Lung microvascular endothelial cell (primary cell): ENCODE data around the gene NEURL3. TPM values are rescaled to one million over a fixed set of nuclear protein-coding genes. Genes with fewer than 3 reads are reported as not detected.
A peak's percentile ranks its signal among the peaks of the same experiment; 100 is the strongest.
"Not testable (repeated sequence)": the region's sequence is repeated elsewhere in the genome, so short reads cannot be mapped to it uniquely, and the experiment has no call there.

ENCODE experiments used
- DNase-seq, 2 donors: peaks; one replicate each; pipeline versions ENCODE4 v3.0.0 to v3.0.0-alpha.2; 2010; ENCODE audit warnings: low read depth in 2 of 2
- total RNA-seq: library from RNA; depleted of rRNA; stranded (reverse); fragments of >200 nt; gene quantifications from 2 replicates; pipeline ENCODE4 v1.2.1, GENCODE V29; 2014

Gene NEURL3
- total RNA-seq, 1 donor from 2014 or later = 0.20 TPM

- DNase-seq = no peak
Observed at GRCh38 chr2:96486696-96487095, 18.5 kb downstream of the NEURL3 start.

GRCh38 chr2:96485751-96486651, 19.2 kb downstream of the NEURL3 start:
- peak; percentile 93 to 97 for DNase-seq

GRCh38 chr2:96485350-96485749, 19.8 kb downstream of the NEURL3 start:
- no peak for DNase-seq

GRCh38 chr2:96484091-96484490, 21.1 kb downstream of the NEURL3 start:
- no peak for DNase-seq

GRCh38 chr2:96477458-96477857, 27.7 kb downstream of the NEURL3 start:
- no peak for DNase-seq

- no peak for DNase-seq
Observed at GRCh38 chr2:96471772-96472171, 33.4 kb downstream of the NEURL3 start.

GRCh38 chr2:96470636-96471035, 34.5 kb downstream of the NEURL3 start:
- DNase-seq = peak; percentile 36 to 47

- DNase-seq = no peak
Observed at GRCh38 chr2:96470109-96470508, 35.0 kb downstream of the NEURL3 start.

- no peak for DNase-seq
Observed at GRCh38 chr2:96468904-96469303, 36.3 kb downstream of the NEURL3 start.

GRCh38 chr2:96464651-96465050, 40.5 kb downstream of the NEURL3 start:
- no peak for DNase-seq

- no peak for DNase-seq
Observed at GRCh38 chr2:96464061-96464460, 41.1 kb downstream of the NEURL3 start.

GRCh38 chr2:96463119-96463518, 42.0 kb downstream of the NEURL3 start:
- DNase-seq = no peak

GRCh38 chr2:96461616-96462015, 43.5 kb downstream of the NEURL3 start:
- DNase-seq = not testable (repeated sequence)

- no peak for DNase-seq
Observed at GRCh38 chr2:96452053-96452452, 53.1 kb downstream of the NEURL3 start.

GRCh38 chr2:96449637-96450036, 55.5 kb downstream of the NEURL3 start:
- no peak for DNase-seq

- no peak for DNase-seq
Observed at GRCh38 chr2:96449174-96449573, 56.0 kb downstream of the NEURL3 start.

GRCh38 chr2:96447726-96448125, 57.4 kb downstream of the NEURL3 start:
- DNase-seq = no peak

Other genes starting within 250 kb of the NEURL3 start
- 16.8 and 23.2 TPM in 2 replicates for gene TMEM127, start 239.4 kb downstream of the NEURL3 start, total RNA-seq
- 59.3 and 89.5 TPM in 2 replicates for gene CIAO1, start 239.1 kb downstream of the NEURL3 start, total RNA-seq
- gene SNRNP200, start 199.8 kb downstream of the NEURL3 start, total RNA-seq = 40.5 and 42.1 TPM in 2 replicates
- gene ITPRIPL1, start 180.0 kb downstream of the NEURL3 start, total RNA-seq = 2.0 and 3.6 TPM in 2 replicates
- gene NCAPH, start 169.6 kb downstream of the NEURL3 start, total RNA-seq = 2.8 and 9.2 TPM in 2 replicates
- gene ARID5A, start 31.4 kb upstream of the NEURL3 start, total RNA-seq = 8.5 and 9.7 TPM in 2 replicates
- 16.3 and 21.6 TPM in 2 replicates for gene KANSL3, start 133.0 kb upstream of the NEURL3 start, total RNA-seq
- not detected in 2 replicates for gene FER1L5, start 137.4 kb upstream of the NEURL3 start, total RNA-seq
- gene LMAN2L, start 234.7 kb upstream of the NEURL3 start, total RNA-seq = 12.4 and 22.2 TPM in 2 replicates